GM18867 (cell line): Measurements from ENCODE around the gene SYT17.

Experiments used
- ATAC-seq: cut with Tn5 transposase; IDR thresholded peaks from one replicate; pipeline ENCODE4 v1.9.1; 2021; ENCODE audit warnings: mild to moderate bottlenecking, moderate library complexity; ENCODE audit not compliant: unreplicated experiment

Gene SYT17

DNA sequence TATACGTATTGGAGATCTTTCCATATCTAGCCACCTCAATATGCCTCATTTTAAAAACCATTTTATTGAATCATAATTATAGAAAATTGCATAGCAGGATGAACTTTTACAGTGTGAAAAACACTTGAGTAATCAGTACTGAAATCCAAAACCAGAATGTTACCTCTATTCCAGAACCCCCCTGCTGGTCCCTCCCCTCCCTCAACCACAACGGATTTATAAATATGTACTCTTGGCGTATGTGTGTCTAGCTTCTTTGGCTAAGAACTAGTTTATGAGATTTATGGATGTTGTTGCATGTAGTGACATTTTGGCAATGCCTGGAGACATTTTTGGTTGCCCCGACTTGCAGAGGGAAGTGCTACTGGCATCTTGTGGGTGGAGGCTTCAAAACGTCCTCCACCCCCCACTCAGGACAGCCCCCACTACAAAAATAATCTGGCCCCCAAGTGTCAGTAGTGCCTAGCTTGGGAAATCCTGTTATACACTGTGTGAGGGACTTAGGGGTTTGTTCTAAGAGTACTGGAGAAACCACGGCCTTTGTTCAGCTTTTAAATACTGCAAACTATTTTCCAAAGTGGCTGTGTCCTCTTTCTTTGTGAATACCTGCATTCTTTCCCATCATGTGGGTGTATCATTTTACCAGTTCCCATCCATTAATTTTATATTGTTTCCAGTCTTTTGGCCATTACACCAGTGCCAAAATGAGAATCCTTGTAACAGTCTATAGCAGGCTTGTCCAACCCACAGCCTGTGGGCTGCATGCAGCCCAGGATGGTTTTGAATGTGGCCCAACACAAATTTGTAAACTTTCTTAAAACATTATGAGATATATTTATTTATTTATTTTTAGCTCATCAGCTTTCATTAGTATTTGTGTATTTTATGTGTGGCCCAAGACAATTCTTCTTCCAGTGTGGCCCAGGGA lies 30.6 kb upstream of the SYT17 start:
- no peak for ATAC-seq

- no peak for ATAC-seq
Measured at GRCh38 chr16:19138601-19139000, 29.4 kb upstream of the SYT17 start.

GRCh38 chr16:19139436-19140091 lies 28.5 kb upstream of the SYT17 start:
- no peak for ATAC-seq

- no peak for ATAC-seq
Measured at GRCh38 chr16:19140396-19140795, 27.6 kb upstream of the SYT17 start.

GRCh38 chr16:19142939-19143598 lies 25.0 kb upstream of the SYT17 start:
- no peak for ATAC-seq

DNA sequence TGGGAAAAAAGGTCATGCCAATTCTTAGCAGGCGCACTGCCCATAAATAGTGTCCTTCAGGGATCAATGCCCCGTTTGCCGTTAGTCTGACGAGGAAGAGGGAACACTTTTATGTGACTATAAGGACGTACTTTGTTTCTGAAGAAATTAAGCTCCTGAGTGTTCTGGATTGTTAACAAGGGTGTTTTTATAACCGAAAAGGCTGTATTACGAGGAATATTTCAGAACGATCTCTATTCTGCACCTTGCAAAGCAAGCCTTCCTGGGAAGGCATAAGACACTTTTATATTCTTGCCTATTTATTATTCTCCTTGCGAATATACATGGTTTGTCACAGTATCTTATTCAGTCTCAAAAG lies 24.5 kb upstream of the SYT17 start:
- ATAC-seq, result no peak

- no peak for ATAC-seq
Measured at GRCh38 chr16:19145010-19145409, 23.0 kb upstream of the SYT17 start.

- no peak for ATAC-seq
Measured at GRCh38 chr16:19147126-19147525, 20.9 kb upstream of the SYT17 start.

GRCh38 chr16:19147627-19148026 lies 20.4 kb upstream of the SYT17 start:
- no peak for ATAC-seq

- no peak for ATAC-seq
Measured at GRCh38 chr16:19148189-19148588, 19.9 kb upstream of the SYT17 start.

DNA sequence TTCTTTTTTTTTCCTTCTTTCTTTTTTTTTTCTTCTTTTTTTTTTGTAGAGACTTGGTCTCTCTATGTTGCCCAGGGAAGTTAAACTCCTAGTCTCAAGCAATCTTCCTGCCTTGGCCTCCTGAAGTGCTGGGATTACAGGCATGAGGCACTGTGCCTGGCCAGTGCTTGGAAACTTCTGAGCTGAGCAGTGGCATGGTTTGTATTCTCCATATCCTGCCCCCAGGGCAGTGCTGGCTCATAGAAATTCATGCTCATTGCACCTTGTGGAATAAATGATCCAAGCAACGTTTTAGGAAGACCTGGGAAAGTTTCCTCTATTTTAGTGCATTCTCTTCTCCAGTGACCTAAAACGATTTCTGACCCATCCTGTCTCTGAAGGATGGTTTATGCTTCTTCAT lies 16.7 kb upstream of the SYT17 start:
- no peak for ATAC-seq

DNA sequence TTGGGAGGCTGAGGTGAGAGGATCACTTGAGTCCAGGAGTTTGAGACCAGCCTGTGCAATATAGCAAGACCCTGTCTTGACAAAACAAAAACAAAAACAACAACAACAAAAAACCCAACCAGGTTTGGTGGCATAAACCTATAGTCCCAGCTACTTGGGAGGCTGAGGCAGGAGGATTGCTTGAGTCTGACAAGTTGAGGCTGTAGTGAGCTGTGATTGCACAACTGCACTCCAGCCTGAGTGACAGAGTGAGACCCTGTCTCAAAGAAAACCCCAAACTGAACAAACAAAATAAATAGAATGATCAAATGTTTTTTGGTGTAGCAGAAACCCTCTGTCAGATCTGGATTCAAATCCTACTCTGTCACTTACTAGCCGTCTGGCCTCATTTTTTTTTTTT lies 16.0 kb upstream of the SYT17 start:
- no peak for ATAC-seq

DNA sequence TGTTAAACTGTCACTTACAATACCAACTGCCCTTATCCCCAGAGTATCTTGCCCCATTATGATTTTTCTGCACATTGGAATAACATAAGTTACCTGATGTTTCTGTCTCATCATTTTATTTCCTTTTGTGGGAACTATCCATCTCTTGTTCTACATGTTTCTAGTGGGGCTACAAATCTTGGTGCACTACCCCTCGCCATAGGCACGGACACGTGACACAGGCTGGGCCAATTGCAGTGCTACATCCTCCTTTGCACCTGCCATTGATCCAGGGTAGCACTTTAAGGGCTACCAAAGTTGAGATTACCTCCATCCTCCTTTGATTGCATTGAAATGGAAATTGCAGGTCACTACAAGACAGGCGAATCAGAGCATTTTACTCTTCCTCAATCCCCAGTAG lies 14.2 kb upstream of the SYT17 start:
- ATAC-seq, result no peak

- no peak for ATAC-seq
Measured at GRCh38 chr16:19162085-19162484, 6.0 kb upstream of the SYT17 start.

DNA sequence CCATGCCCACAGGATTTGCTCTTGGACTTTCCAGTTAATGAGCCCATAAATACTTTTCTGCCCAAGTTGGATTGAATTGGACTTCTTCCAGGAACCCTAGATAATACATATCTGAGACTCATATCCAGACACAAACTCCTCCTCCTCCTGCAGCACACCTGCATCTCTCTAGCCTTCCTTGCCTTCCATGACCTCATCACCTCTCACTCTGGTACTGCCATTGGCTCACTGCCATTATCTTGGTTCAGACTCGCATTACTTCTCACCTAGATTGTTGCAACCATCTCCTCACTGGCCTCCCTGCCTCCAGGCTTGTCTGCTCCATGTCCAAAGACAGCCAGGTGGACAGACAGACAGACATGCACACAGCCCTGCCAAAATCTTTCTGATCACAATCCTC lies 4.8 kb upstream of the SYT17 start:
- ATAC-seq, result no peak

DNA sequence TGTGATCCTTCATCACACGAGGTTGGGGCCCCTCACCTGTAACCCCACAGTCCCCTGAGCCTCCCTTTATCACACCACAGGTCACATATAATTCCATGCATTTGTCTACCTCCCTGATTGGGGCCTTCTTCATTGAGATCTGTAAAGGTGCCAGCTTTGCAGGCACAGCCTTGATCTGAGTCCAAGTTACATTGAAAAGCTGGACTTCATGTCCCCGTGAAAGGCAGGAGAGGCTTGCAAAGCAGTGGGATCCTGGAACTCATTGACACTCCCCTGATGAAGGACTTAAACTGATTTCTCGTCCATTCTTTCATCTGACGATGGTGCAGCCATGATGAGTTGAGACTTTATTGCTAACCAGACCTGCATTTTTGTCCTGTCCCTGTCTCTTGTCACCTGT lies 3.8 kb upstream of the SYT17 start:
- no peak for ATAC-seq

DNA sequence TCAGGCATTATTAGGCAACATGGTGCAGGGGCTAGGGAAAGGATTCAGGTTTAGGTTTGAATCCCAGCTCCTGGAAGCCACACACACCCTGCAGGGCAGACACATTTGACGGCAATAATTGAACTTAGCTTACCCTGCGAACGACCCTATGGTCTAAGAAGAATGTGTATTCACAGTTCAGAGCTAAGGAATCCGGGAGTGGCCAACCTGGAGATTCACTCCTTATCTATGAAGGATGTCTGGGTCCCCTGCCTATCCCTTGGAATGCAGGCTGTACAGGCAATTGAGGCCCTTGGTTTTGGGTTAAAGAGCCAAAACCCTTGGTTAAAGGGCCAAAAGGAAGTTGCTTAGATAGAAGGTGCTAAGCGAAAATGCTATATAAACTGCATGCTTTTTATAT lies 2.9 kb upstream of the SYT17 start:
- ATAC-seq, result no peak

DNA sequence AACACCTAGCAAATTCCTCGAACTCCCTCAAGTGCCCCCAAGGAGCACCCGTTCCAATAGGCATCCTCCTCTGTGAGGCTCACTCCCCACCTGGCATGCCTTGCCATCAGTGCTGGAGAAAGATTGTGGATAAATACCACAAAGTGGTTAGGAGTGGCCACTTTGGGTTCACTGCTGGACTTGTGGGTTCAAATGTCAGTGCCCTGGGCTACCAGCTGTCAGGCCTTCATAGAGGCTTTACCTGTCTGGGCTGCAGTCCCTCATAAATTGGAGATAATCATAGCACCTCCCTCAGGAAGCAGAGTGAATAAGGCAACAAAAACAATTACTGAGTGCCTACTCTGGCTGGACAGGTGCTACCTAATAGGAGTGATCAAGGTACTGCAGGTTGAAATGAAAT lies 1.5 kb upstream of the SYT17 start:
- ATAC-seq, result no peak

GRCh38 chr16:19168371-19169081 lies 486 bp downstream of the SYT17 start:
- ATAC-seq, result no peak

GRCh38 chr16:19169082-19169639 lies 1.1 kb downstream of the SYT17 start:
- ATAC-seq, result no peak

DNA sequence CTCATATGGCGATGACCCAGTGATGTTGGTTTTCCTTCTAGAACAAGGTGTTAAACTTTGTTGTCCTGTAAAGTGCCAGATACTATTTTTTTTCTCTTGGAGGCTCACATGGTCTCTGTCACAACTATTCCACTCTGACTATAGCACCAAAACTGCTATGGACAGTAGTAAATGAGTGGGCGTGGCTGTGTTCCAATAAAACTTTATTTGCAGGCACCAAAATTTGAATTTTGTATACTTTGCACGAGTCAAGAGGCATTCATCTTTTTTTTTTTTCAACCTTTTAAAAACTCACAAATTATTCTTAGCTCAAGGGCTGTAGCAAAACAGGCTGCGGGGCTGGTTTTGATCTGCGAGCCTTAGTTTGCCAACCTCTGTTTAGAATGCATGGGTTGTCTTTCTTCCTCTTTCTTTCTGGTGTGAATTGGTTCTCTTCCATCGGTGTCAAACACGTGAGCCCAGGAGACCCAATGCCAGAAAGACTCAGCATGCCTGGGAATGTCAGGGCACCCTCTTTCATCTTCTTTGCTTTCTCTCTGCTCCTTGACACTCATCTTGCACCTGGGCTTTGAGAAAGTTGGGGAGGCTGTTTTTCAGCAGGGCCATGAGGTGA lies 2.1 kb downstream of the SYT17 start:
- no peak for ATAC-seq
